ENCODE results near the gene LMBRD1.

DNA sequence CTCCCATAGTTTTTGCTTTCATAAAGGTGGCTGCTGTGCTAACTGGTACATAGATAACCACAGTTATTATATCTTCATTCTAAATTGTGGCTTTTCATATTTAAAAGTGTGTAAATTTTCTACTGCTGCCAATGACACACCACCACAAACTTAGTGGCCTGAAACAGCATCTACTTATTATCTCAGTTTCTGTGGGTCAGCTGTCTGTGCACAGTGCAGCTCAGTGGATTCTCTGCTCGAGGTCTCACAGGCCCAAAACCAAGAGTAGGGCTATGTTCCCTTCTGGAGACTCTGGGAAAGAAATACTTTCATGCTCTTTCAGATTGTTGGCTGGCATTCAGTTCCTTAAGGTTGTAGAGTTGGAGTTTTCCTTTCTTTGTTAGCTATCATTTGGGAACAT lies 90.1 kb downstream of the LMBRD1 start:
- TF ChIP-seq, protein P1, sequence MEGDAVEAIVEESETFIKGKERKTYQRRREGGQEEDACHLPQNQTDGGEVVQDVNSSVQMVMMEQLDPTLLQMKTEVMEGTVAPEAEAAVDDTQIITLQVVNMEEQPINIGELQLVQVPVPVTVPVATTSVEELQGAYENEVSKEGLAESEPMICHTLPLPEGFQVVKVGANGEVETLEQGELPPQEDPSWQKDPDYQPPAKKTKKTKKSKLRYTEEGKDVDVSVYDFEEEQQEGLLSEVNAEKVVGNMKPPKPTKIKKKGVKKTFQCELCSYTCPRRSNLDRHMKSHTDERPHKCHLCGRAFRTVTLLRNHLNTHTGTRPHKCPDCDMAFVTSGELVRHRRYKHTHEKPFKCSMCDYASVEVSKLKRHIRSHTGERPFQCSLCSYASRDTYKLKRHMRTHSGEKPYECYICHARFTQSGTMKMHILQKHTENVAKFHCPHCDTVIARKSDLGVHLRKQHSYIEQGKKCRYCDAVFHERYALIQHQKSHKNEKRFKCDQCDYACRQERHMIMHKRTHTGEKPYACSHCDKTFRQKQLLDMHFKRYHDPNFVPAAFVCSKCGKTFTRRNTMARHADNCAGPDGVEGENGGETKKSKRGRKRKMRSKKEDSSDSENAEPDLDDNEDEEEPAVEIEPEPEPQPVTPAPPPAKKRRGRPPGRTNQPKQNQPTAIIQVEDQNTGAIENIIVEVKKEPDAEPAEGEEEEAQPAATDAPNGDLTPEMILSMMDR (IDR thresholded peaks at IDR 0.05; ENCODE audit: poor library complexity) = no peak
- no peak for TF ChIP-seq EZH2 (IDR thresholded peaks at IDR 0.05; ENCODE audit: borderline replicate concordance)

Measured in hepatocyte (in vitro differentiated cells).